Prostate gland (tissue), 2 donors: Measurements from ENCODE around the gene USP25.

Experiments
- CTCF ChIP-seq, 4 experiments: fragments of 200-600 bp in 2 of 4; fragments of 450-650 bp in 2 of 4; sonication (generic) in 2 of 4; IDR thresholded peaks; 1 replicate in 3 of 4; 2 replicates in 1 of 4; pipeline ENCODE4 v1.5.1; 2016 to 2019; ENCODE audit warnings: antibody characterized with exemption in 4 of 4, mild to moderate bottlenecking in 2 of 4, moderate library complexity in 2 of 4
- POLR2A ChIP-seq: fragments of 450-650 bp; IDR thresholded peaks from one replicate; pipeline ENCODE4 v1.6.1; 2016; ENCODE audit warnings: antibody characterized with exemption, mild to moderate bottlenecking

DNA sequence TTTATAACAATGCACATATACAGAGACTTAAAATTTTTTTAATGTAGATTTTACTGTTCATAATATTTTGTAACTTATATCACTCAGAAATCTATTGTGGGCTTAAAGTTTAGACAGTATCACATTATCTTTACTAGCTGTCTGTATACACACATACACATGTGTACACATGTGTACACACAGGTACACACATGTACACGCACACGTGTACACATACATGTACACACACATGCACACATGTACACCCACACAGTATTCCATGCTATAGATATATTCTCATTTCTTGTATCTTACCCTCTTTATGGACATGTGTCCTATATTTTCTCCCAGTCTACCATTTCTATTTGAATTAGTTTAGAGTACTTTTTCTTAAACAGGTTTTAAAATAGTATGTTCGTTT, 123.3 kb downstream of the USP25 start:
- TF ChIP-seq CTCF (IDR thresholded peaks at IDR 0.05), result no peak
- TF ChIP-seq POLR2A, result no peak
